ENCODE data around the gene NLRX1. TPM values are rescaled to one million over a fixed set of nuclear protein-coding genes. Genes with fewer than 3 reads are reported as not detected.

The NLRX1 gene
- total RNA-seq (1 to 10 TPM; 8.8 to 9.2 TPM), polyA plus RNA-seq (1 to 10 TPM; 5.5 to 7.4 TPM)

- ChIA-PET POLR2A (ENCODE audit: partially characterized antibody) (interaction anchor here (0.6 to 1.9 kb wide), 23 partner anchors 9 to 1241 kb away, joined by 3 to 13 read pairs (median 4); partner anchors contain the start of genes ABCG4, C2CD2L, CBL and CENATAC), CTCF (ENCODE audit: partially characterized antibody) (interaction anchor here (0.6 to 4.4 kb wide), 29 partner anchors 9 to 187 kb away, joined by 3 to 32 read pairs (median 5); partner anchors contain the start of genes C2CD2L, DPAGT1 and VPS11)
- Mint-ChIP-seq H3K27me3 (no peaks in the 10 kb centered on the region), H3K4me3 (peak within 1 kb of the TSS; percentile 89 to 91 (median 90)), H3K27ac (peak within 1 kb of the TSS; percentile 68 to 90 (median 89)), H3K36me3 (peaks cover 0 to 7% of the 10 kb centered on the region in 2 donors), H3K4me1 (peaks cover 1 to 10% (median 8%) of the 10 kb centered on the region in 4 donors), H3K9me3 (no peaks in the 10 kb centered on the region)
- H3K4me1 ChIP-seq (ENCODE audit: insufficient read depth, low read length) = peaks cover 6% of the 10 kb centered on the region
- peak; percentile 81 to 83 (median 82) for DNase-seq
- peak within 1 kb of the TSS; percentile 67 for H3K27ac ChIP-seq (ENCODE audit: low read depth, low read length)
- no peaks in the 10 kb centered on the region for H3K27me3 ChIP-seq (ENCODE audit: insufficient read depth, low read length)
- H3K36me3 ChIP-seq (ENCODE audit: insufficient read depth, low read length) = no peaks in the 10 kb centered on the region
- no peaks in the 10 kb centered on the region for H3K9me3 ChIP-seq (ENCODE audit: control insufficient read depth in 1 of 2, low read length in 2 of 2)
- H3K4me3 ChIP-seq (ENCODE audit: low read length in 2 of 2) = peak within 1 kb of the TSS; percentile 78 to 79
- intact Hi-C loops (cut with micrococcal nuclease) = loop anchor here (1.0 to 5.0 kb wide), 5 partner anchors 29 to 155 kb away; partner anchors contain the start of gene HINFP
Observed at GRCh38 chr11:119168471-119169281, at the start of gene NLRX1. Gene NLRX1 (plus strand): TSS chr11:119168725. CDS start chr11:119171404, 2,679 bp downstream.

- Mint-ChIP-seq H3K27ac (peak overlapping the region in 1 of 7 donors; percentile 15), H3K27me3 (no peaks in the 10 kb centered on the region), H3K9me3 (no peaks in the 10 kb centered on the region), H3K4me3 (no peak overlapping the region), H3K4me1 (peaks cover 31 to 62% (median 41%) of the 10 kb centered on the region in 4 donors), H3K36me3 (peaks cover 18 to 33% of the 10 kb centered on the region in 2 donors)
- Histone ChIP-seq H3K27me3 (ENCODE audit: insufficient read depth, low read length) (no peaks in the 10 kb centered on the region), H3K4me1 (ENCODE audit: insufficient read depth, low read length) (peaks cover 55% of the 10 kb centered on the region), H3K27ac (ENCODE audit: low read depth, low read length) (no peak overlapping the region), H3K4me3 (ENCODE audit: low read length in 2 of 2) (no peak overlapping the region), H3K9me3 (ENCODE audit: control insufficient read depth in 1 of 2, low read length in 2 of 2) (no peaks in the 10 kb centered on the region), H3K36me3 (ENCODE audit: insufficient read depth, low read length) (peaks cover 7% of the 10 kb centered on the region)
- POLR2A ChIA-PET (ENCODE audit: partially characterized antibody) = interaction anchor here (0.8 to 9.3 kb wide), 4 partner anchors 11 to 51 kb away, joined by 4 to 118 read pairs (median 58); partner anchors contain the start of genes C2CD2L, DPAGT1 and VPS11
- DNase-seq = no peak
- intact Hi-C loops (cut with micrococcal nuclease) = no loop called here
- CTCF ChIA-PET (ENCODE audit: partially characterized antibody) = interaction anchor here (1.1 to 1.9 kb wide), 4 partner anchors 10 to 33 kb away, joined by 3 to 6 read pairs (median 4); partner anchors contain the start of genes C2CD2L and DPAGT1
Observed at GRCh38 chr11:119118946-119119345, 49.6 kb upstream of the NLRX1 start.

GRCh38 chr11:119120639-119121007 lies 47.9 kb upstream of the NLRX1 start:
- intact Hi-C loops (cut with micrococcal nuclease) = loop anchor here (1.0 to 5.0 kb wide), 6 partner anchors 13 to 102 kb away; partner anchors contain the start of genes C2CD2L, NLRX1, RPS25 and TRAPPC4
- H3K27ac ChIP-seq (ENCODE audit: low read depth, low read length) = peak overlapping the region; percentile 85
- H3K27me3 Mint-ChIP-seq = no peaks in the 10 kb centered on the region
- ChIA-PET CTCF (ENCODE audit: partially characterized antibody) (interaction anchor here (0.8 to 1.4 kb wide), 5 partner anchors 9 to 86 kb away, joined by 3 to 5 read pairs (median 4); partner anchors contain the start of genes C2CD2L and CBL), POLR2A (ENCODE audit: partially characterized antibody) (interaction anchor here (0.7 to 9.3 kb wide), 12 partner anchors 8 to 761 kb away, joined by 3 to 118 read pairs (median 6); partner anchors contain the start of genes ABCG4, C2CD2L, DPAGT1 and TRAPPC4)
- H3K36me3 Mint-ChIP-seq = peaks cover 18 to 28% of the 10 kb centered on the region in 2 donors
- no peaks in the 10 kb centered on the region for H3K27me3 ChIP-seq (ENCODE audit: insufficient read depth, low read length)
- peak overlapping the region; percentile 50 to 78 for H3K4me3 ChIP-seq (ENCODE audit: low read length in 2 of 2)
- H3K4me3 Mint-ChIP-seq = peak overlapping the region; percentile 88 to 99 (median 95)
- no peaks in the 10 kb centered on the region for H3K9me3 Mint-ChIP-seq
- no peak for DNase-seq
- peaks cover 39% of the 10 kb centered on the region for H3K4me1 ChIP-seq (ENCODE audit: insufficient read depth, low read length)
- H3K9me3 ChIP-seq (ENCODE audit: control insufficient read depth in 1 of 2, low read length in 2 of 2) = no peaks in the 10 kb centered on the region
- H3K4me1 Mint-ChIP-seq = peaks cover 27 to 56% (median 32%) of the 10 kb centered on the region in 4 donors
- H3K27ac Mint-ChIP-seq = peak overlapping the region; percentile 90 to 98 (median 94)
- H3K36me3 ChIP-seq (ENCODE audit: insufficient read depth, low read length) = peaks cover 9% of the 10 kb centered on the region

GRCh38 chr11:119121008-119121810 lies 47.3 kb upstream of the NLRX1 start, which contains the start of gene HINFP:
Gene HINFP (plus strand): TSS chr11:119121580. CDS start chr11:119126945, 5,365 bp downstream.
- ChIA-PET CTCF (ENCODE audit: partially characterized antibody) (interaction anchor here (0.7 to 2.6 kb wide), 13 partner anchors 10 to 85 kb away, joined by 3 to 11 read pairs (median 4); partner anchors contain the start of genes C2CD2L, CBL, DPAGT1 and HYOU1), POLR2A (ENCODE audit: partially characterized antibody) (interaction anchor here (0.6 to 9.3 kb wide), 17 partner anchors 9 to 762 kb away, joined by 3 to 118 read pairs (median 5); partner anchors contain the start of genes ABCG4, C2CD2L, DPAGT1 and HMBS)
- no peaks in the 10 kb centered on the region for H3K27me3 ChIP-seq (ENCODE audit: insufficient read depth, low read length)
- Mint-ChIP-seq H3K4me3 (peak within 1 kb of the TSS; percentile 88 to 99 (median 95)), H3K27me3 (no peaks in the 10 kb centered on the region), H3K27ac (peak within 1 kb of the TSS; percentile 90 to 98 (median 94)), H3K36me3 (peaks cover 14 to 26% of the 10 kb centered on the region in 2 donors), H3K9me3 (no peaks in the 10 kb centered on the region), H3K4me1 (peaks cover 24 to 51% (median 28%) of the 10 kb centered on the region in 4 donors)
- intact Hi-C loops (cut with micrococcal nuclease) = loop anchor here (1.0 to 5.0 kb wide), 6 partner anchors 14 to 103 kb away; partner anchors contain the start of genes C2CD2L, NLRX1, RPS25 and TRAPPC4
- peaks cover 10% of the 10 kb centered on the region for H3K36me3 ChIP-seq (ENCODE audit: insufficient read depth, low read length)
- H3K27ac ChIP-seq (ENCODE audit: low read depth, low read length) = peak within 1 kb of the TSS; percentile 85
- peaks cover 33% of the 10 kb centered on the region for H3K4me1 ChIP-seq (ENCODE audit: insufficient read depth, low read length)
- H3K4me3 ChIP-seq (ENCODE audit: low read length in 2 of 2) = peak within 1 kb of the TSS; percentile 78 to 90
- DNase-seq = peak; percentile 97 to 100 (median 99)
- no peaks in the 10 kb centered on the region for H3K9me3 ChIP-seq (ENCODE audit: control insufficient read depth in 1 of 2, low read length in 2 of 2)

GRCh38 chr11:119121811-119122124 lies 46.8 kb upstream of the NLRX1 start:
- Histone ChIP-seq H3K27me3 (ENCODE audit: insufficient read depth, low read length) (no peaks in the 10 kb centered on the region), H3K36me3 (ENCODE audit: insufficient read depth, low read length) (peaks cover 10% of the 10 kb centered on the region), H3K4me3 (ENCODE audit: low read length in 2 of 2) (peak overlapping the region; percentile 78 to 90), H3K4me1 (ENCODE audit: insufficient read depth, low read length) (peaks cover 27% of the 10 kb centered on the region), H3K9me3 (ENCODE audit: control insufficient read depth in 1 of 2, low read length in 2 of 2) (no peaks in the 10 kb centered on the region), H3K27ac (ENCODE audit: low read depth, low read length) (peak overlapping the region; percentile 85)
- no peak for DNase-seq
- Mint-ChIP-seq H3K4me1 (peaks cover 26 to 56% (median 29%) of the 10 kb centered on the region in 4 donors), H3K36me3 (peaks cover 16 to 29% of the 10 kb centered on the region in 2 donors), H3K27ac (peak overlapping the region; percentile 90 to 98 (median 94)), H3K9me3 (no peaks in the 10 kb centered on the region), H3K4me3 (peak overlapping the region; percentile 88 to 99 (median 95)), H3K27me3 (no peaks in the 10 kb centered on the region)
- CTCF ChIA-PET (ENCODE audit: partially characterized antibody) = interaction anchor here (1.0 to 2.6 kb wide), 10 partner anchors 12 to 84 kb away, joined by 3 to 11 read pairs (median 4); partner anchors contain the start of genes CBL, DPAGT1, HYOU1 and VPS11
- POLR2A ChIA-PET (ENCODE audit: partially characterized antibody) = interaction anchor here (0.8 to 9.3 kb wide), 12 partner anchors 9 to 199 kb away, joined by 3 to 118 read pairs (median 7); partner anchors contain the start of genes ABCG4, C2CD2L, DPAGT1 and HMBS
- intact Hi-C loops (cut with micrococcal nuclease) = loop anchor here (1.0 to 5.0 kb wide), 6 partner anchors 14 to 103 kb away; partner anchors contain the start of genes C2CD2L, NLRX1, RPS25 and TRAPPC4

- Histone ChIP-seq H3K4me3 (ENCODE audit: low read length in 2 of 2) (no peak overlapping the region), H3K9me3 (ENCODE audit: control insufficient read depth in 1 of 2, low read length in 2 of 2) (no peaks in the 10 kb centered on the region), H3K27ac (ENCODE audit: low read depth, low read length) (no peak overlapping the region), H3K27me3 (ENCODE audit: insufficient read depth, low read length) (no peaks in the 10 kb centered on the region), H3K4me1 (ENCODE audit: insufficient read depth, low read length) (peaks cover 19% of the 10 kb centered on the region), H3K36me3 (ENCODE audit: insufficient read depth, low read length) (peaks cover 24% of the 10 kb centered on the region)
- DNase-seq = no peak
- Mint-ChIP-seq H3K27me3 (no peaks in the 10 kb centered on the region), H3K4me3 (no peak overlapping the region), H3K4me1 (peaks cover 18 to 45% (median 25%) of the 10 kb centered on the region in 4 donors), H3K9me3 (no peaks in the 10 kb centered on the region), H3K27ac (peak overlapping the region in 2 of 7 donors; percentile 9 to 19), H3K36me3 (peaks cover 26 to 43% of the 10 kb centered on the region in 2 donors)
- intact Hi-C loops (cut with micrococcal nuclease) = no loop called here
- CTCF ChIA-PET (ENCODE audit: partially characterized antibody) = interaction anchor here (1.0 kb wide), 1 partner anchor 31 kb away, joined by 3 read pairs; a partner anchor contains a TSS
- POLR2A ChIA-PET (ENCODE audit: partially characterized antibody) = interaction anchor here (1.2 to 2.3 kb wide), 4 partner anchors 18 to 59 kb away, joined by 3 to 8 read pairs (median 4); partner anchors contain the start of genes DPAGT1 and VPS11
Observed at GRCh38 chr11:119125821-119126220, 42.7 kb upstream of the NLRX1 start.
